Measurements from ENCODE around the gene PKHD1. TPM values are rescaled to one million over a fixed set of nuclear protein-coding genes. Genes with fewer than 3 reads are reported as not detected.
"Not testable (repeated sequence)": the region's sequence is repeated elsewhere in the genome, so short reads cannot be mapped to it uniquely, and the experiment has no call there.

PKHD1 gene
- total RNA-seq, 2 donors from 2014 or later, result 33.3 to 53.4 TPM

DNA sequence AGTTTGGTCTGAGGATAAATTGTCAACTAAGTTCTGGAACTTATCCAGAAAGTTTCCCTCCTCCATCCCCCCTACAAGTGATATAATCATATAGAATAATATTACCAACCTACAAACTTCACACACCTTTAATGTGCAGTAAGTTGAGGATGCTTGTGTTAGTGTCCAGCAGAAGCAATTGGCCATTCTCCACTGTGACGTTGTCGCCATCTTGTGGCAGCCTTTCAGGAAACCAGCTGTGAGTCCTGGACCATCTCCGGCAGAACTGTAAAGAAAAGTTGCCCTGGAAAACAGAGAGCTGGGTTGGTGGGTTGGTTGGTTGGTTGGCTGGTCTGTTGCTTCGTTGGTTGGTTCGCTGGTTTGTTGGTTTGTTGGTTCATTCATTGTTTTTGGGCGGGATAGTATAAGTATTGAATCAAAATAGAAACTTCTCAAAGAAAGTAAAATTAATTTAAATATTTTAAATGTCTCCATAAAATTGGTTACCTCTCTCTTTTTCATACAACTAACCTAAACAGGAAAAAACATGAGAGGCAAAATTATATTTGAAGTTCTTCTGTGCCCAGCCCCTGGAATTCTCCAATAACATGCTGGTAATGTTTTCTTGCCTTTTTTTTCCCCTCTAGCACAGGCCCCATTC, 127.5 kb downstream of the PKHD1 start:
- Histone ChIP-seq H3K27ac (no peak overlapping the region), H3K27me3 (no peaks in the 10 kb centered on the region), H3K4me1 (no peaks in the 10 kb centered on the region), H3K9me3 (no peaks in the 10 kb centered on the region), H3K4me3 (no peak overlapping the region), H3K36me3 (replicated peaks in 1 of 2; ENCODE audit: insufficient read depth in 1 of 2, low read depth in 2 of 2) (no peaks in the 10 kb centered on the region)
- WGBS, 2 donors, result 15 to 33% methylated on average over 6 of the region's 6 CpGs
- DNase-seq, result peak; percentile 68 to 77 (median 70)
- intact Hi-C loops (cut with DNase I), result no loop called here
- TF ChIP-seq POLR2A (IDR thresholded peaks at IDR 0.05) (no peak), CTCF (IDR thresholded peaks at IDR 0.05) (peak; percentile 35 to 68 (median 64))
- ATAC-seq, result peak; percentile 69

DNA sequence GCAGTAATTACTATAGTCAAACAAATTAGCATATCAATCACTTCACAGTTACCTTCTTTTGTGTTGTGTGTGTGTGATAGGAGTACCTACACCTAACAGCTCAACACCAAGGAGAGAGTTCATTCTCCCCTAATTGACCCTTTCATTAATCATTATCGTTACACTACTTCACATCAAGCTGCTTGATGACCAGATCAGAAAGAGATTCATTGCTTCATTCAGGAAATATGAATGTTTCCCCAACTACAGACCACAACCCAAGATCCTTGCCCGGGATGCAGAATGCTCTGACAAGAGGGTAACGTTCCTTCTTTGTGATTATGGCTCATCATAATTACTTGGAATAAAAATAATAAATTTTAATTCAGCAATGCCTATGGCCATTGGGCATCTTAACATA, 132.7 kb downstream of the PKHD1 start:
- intact Hi-C loops (cut with DNase I), result no loop called here
- no peak for ATAC-seq
- no peaks in the 10 kb centered on the region for H3K27me3 ChIP-seq
- no peak overlapping the region for H3K4me3 ChIP-seq
- H3K9me3 ChIP-seq, result no peaks in the 10 kb centered on the region
- DNase-seq, result no peak
- 49 to 67% methylated on average over 3 of the region's 3 CpGs for WGBS, 2 donors
- H3K36me3 ChIP-seq (replicated peaks in 1 of 2; ENCODE audit: insufficient read depth in 1 of 2, low read depth in 2 of 2), result no peaks in the 10 kb centered on the region
- no peak for TF ChIP-seq POLR2A (IDR thresholded peaks at IDR 0.05)
- no peak for TF ChIP-seq CTCF (IDR thresholded peaks at IDR 0.05)
- H3K27ac ChIP-seq, result no peak overlapping the region
- no peaks in the 10 kb centered on the region for H3K4me1 ChIP-seq

- DNase-seq (no peak), ATAC-seq (no peak)
- H3K27ac ChIP-seq, result no peak overlapping the region
- H3K27me3 ChIP-seq, result no peaks in the 10 kb centered on the region
- H3K9me3 ChIP-seq, result no peaks in the 10 kb centered on the region
- intact Hi-C loops (cut with DNase I), result no loop called here
- H3K36me3 ChIP-seq (replicated peaks in 1 of 2; ENCODE audit: insufficient read depth in 1 of 2, low read depth in 2 of 2), result no peaks in the 10 kb centered on the region
- H3K4me1 ChIP-seq, result no peaks in the 10 kb centered on the region
- no peak for TF ChIP-seq CTCF (IDR thresholded peaks at IDR 0.05)
- no peak for TF ChIP-seq POLR2A (IDR thresholded peaks at IDR 0.05)
- H3K4me3 ChIP-seq, result no peak overlapping the region
These were observed 134.2 kb downstream of the PKHD1 start for GRCh38 chr6:51953246-51953645.

DNA sequence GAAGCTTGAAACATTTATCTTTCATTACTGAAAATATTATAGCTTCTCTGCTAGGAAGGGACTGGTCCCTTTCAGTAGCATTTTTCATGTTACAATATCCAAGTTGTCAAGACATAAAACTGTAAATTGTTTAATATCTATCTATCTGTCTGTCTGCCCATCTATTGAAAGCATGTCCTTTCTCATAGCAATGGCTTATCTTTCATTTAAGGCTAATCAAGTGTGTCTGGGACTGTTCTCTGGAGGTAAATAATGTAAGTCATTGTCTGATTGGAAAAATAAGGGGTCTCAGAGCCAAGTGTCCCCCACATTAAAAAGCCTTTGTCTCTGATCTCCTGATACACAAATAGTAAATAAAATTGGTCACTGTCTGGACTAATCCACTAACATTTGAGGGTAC, 135.5 kb downstream of the PKHD1 start:
- Histone ChIP-seq H3K4me3 (no peak overlapping the region), H3K9me3 (no peaks in the 10 kb centered on the region), H3K36me3 (replicated peaks in 1 of 2; ENCODE audit: insufficient read depth in 1 of 2, low read depth in 2 of 2) (no peaks in the 10 kb centered on the region), H3K27me3 (no peaks in the 10 kb centered on the region), H3K4me1 (no peaks in the 10 kb centered on the region), H3K27ac (no peak overlapping the region)
- TF ChIP-seq POLR2A (IDR thresholded peaks at IDR 0.05) (no peak), CTCF (IDR thresholded peaks at IDR 0.05) (no peak)
- no peak for ATAC-seq
- intact Hi-C loops (cut with DNase I), result no loop called here
- DNase-seq, result no peak

DNA sequence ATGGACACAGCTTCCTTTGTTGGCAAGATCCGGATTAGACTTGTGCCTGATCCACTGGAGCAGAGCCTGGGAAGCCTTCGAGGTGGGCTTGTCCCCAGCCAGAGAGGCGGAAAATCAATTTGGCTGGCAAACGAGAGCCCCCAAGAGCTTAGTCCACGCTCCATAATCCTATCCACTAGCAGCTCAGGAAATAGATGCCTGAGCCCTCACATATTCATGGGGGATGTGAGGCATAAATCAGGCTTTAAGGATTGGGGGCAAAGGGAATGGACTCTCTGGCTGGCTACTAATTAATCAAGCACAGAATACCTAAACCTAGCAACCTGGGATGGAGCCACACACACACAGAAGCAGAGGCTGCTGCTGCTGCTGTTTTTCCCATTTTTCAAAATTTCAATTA, 137.9 kb downstream of the PKHD1 start:
- ATAC-seq (no peak), DNase-seq (no peak)
- H3K9me3 ChIP-seq, result no peaks in the 10 kb centered on the region
- intact Hi-C loops (cut with DNase I), result no loop called here
- no peaks in the 10 kb centered on the region for H3K4me1 ChIP-seq
- H3K36me3 ChIP-seq (replicated peaks in 1 of 2; ENCODE audit: insufficient read depth in 1 of 2, low read depth in 2 of 2), result no peaks in the 10 kb centered on the region
- WGBS, 2 donors, result 56 to 64% methylated on average over 5 of the region's 5 CpGs
- H3K27me3 ChIP-seq, result no peaks in the 10 kb centered on the region
- H3K4me3 ChIP-seq, result no peak overlapping the region
- H3K27ac ChIP-seq, result no peak overlapping the region
- no peak for TF ChIP-seq POLR2A (IDR thresholded peaks at IDR 0.05)
- TF ChIP-seq CTCF (IDR thresholded peaks at IDR 0.05), result no peak

GRCh38 chr6:51939695-51940094, 147.7 kb downstream of the PKHD1 start:
- H3K9me3 ChIP-seq; H3K36me3 ChIP-seq (replicated peaks in 1 of 2; ENCODE audit: insufficient read depth in 1 of 2, low read depth in 2 of 2); intact Hi-C loops (cut with DNase I); H3K27me3 ChIP-seq; H3K4me1 ChIP-seq; H3K4me3 ChIP-seq; H3K27ac ChIP-seq; ATAC-seq; DNase-seq: not testable (repeated sequence)
- whole genome bisulfite sequencing, 2 donors, result 43 to 72% methylated on average over 2 of the region's 2 CpGs

Data from body of pancreas (tissue), 4 donors.